ENCODE results near the gene TRPV5.

- TF ChIP-seq CTCF (IDR thresholded peaks at IDR 0.05) = no peak
- TF ChIP-seq POLR2AphosphoS2 (conservative IDR thresholded peaks at IDR 0.05; ENCODE audit: low read length) = no peak
- no peak for TF ChIP-seq POLR2A (IDR thresholded peaks at IDR 0.05; ENCODE audit: low read length)
- TF ChIP-seq EP300 (IDR thresholded peaks at IDR 0.05) = no peak
- no peak for TF ChIP-seq PBX3 (IDR thresholded peaks at IDR 0.05)
- TF ChIP-seq, protein P1, sequence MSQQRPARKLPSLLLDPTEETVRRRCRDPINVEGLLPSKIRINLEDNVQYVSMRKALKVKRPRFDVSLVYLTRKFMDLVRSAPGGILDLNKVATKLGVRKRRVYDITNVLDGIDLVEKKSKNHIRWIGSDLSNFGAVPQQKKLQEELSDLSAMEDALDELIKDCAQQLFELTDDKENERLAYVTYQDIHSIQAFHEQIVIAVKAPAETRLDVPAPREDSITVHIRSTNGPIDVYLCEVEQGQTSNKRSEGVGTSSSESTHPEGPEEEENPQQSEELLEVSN (IDR thresholded peaks at IDR 0.05; ENCODE audit: borderline replicate concordance, low read depth) = no peak
- TF ChIP-seq CBX8 (IDR thresholded peaks at IDR 0.05) = no peak
- no peak for TF ChIP-seq KDM5A (IDR thresholded peaks at IDR 0.05)
- TF ChIP-seq CHD2 (IDR thresholded peaks at IDR 0.05; ENCODE audit: low read length, partially characterized antibody) = no peak
- TF ChIP-seq RARB (CRISPR knock-in tag; IDR thresholded peaks at IDR 0.05) = no peak
- TF ChIP-seq MAFK (IDR thresholded peaks at IDR 0.05; ENCODE audit: partially characterized antibody) = no peak
- TF ChIP-seq RAD21 (conservative IDR thresholded peaks at IDR 0.05 in 1 of 2, IDR thresholded peaks at IDR 0.05 in 1 of 2) = no peak
- TF ChIP-seq JUNB (IDR thresholded peaks at IDR 0.05) = no peak
- no peak for TF ChIP-seq SREBF2 (IDR thresholded peaks at IDR 0.05)
Measured at GRCh38 chr7:142859829-142860228, 73.7 kb downstream of the TRPV5 start.

Measured in A549 (cell line).